ENCODE results near the gene ARHGEF38.

The ARHGEF38 gene

DNA sequence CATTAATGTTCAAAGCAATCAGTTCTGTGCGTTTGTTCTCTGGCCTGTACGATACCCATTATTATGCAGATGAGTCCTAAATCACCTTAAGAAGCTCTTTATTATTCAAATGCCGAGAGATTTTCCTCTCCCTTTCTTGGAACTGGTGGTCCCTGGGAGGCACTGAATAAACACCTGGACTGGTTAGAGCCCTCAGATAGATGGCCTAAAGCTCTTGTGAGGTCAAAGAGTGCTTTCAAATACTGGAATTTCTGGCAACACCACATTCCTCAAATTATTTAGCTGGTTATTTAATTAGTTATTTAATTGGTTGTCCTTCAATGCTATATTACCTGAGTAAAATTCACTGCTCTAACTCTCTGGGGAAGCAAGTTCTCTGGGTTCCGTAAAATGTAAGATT is 3.0 kb downstream of the ARHGEF38 start:
- H4K8ac ChIP-seq (ENCODE audit: low read depth, low read length) = no peak overlapping the region
- no peaks in the 10 kb centered on the region for H3K79me1 ChIP-seq (ENCODE audit: low read depth, low read length)
- no peak overlapping the region for H2AFZ ChIP-seq (ENCODE audit: low read length)
- WGBS, 2 donors (ENCODE audit: extremely low coverage in 2 of 2, insufficient read length in 2 of 2, insufficient replicate concordance in 1 of 2) = no CpG with 5 or more reads among the region's 4 CpGs
- H3K4me3 ChIP-seq (ENCODE audit: low read length in 2 of 2) = no peak overlapping the region
- H3K27me3 ChIP-seq (ENCODE audit: control insufficient read depth in 3 of 3, insufficient read depth in 3 of 3, low read depth in 1 of 3, low read length in 3 of 3) = peaks cover 0 to 5% (median 0%) of the 10 kb centered on the region in 3 experiments
- H2AK5ac ChIP-seq (ENCODE audit: low read depth, low read length) = no peak overlapping the region
- no peak overlapping the region for H3K27ac ChIP-seq (replicated peaks; ENCODE audit: low read length)
- H2BK15ac ChIP-seq (ENCODE audit: low read length) = no peak overlapping the region
- no peak overlapping the region for H3K4me2 ChIP-seq (ENCODE audit: insufficient read depth, low read length, poor library complexity, severe bottlenecking)
- H3K14ac ChIP-seq (ENCODE audit: low read length) = no peak overlapping the region
- no peak overlapping the region for H2BK12ac ChIP-seq (ENCODE audit: low read length)
- no peak overlapping the region for H2BK5ac ChIP-seq (ENCODE audit: low read length)
- no peak for DNase-seq (ENCODE audit: low spot score)
- no peak overlapping the region for H3K23ac ChIP-seq (ENCODE audit: low read depth, low read length, poor library complexity)
- no peaks in the 10 kb centered on the region for H3K36me3 ChIP-seq (replicated peaks in 1 of 2; ENCODE audit: control insufficient read depth in 2 of 2, insufficient read depth in 2 of 2, low read length in 2 of 2)
- H3K18ac ChIP-seq (ENCODE audit: low read length) = no peak overlapping the region
- no peak overlapping the region for H3K9ac ChIP-seq (ENCODE audit: low read depth, low read length, poor library complexity)
- peaks cover 0 to 20% of the 10 kb centered on the region in 2 donors for H3K4me1 ChIP-seq (ENCODE audit: control insufficient read depth in 2 of 2, insufficient read depth in 1 of 2, low read depth in 1 of 2, low read length in 2 of 2)
- no peaks in the 10 kb centered on the region for H3K9me3 ChIP-seq (replicated peaks in 1 of 2; ENCODE audit: control insufficient read depth in 2 of 2, insufficient read depth in 1 of 2, low read depth in 1 of 2, low read length in 2 of 2)
- no peak overlapping the region for H3K4ac ChIP-seq (ENCODE audit: low read length)
- no peak overlapping the region for H2BK120ac ChIP-seq (ENCODE audit: low read depth, low read length)
- no peak overlapping the region for H4K91ac ChIP-seq (ENCODE audit: low read depth, low read length, poor library complexity)

DNA sequence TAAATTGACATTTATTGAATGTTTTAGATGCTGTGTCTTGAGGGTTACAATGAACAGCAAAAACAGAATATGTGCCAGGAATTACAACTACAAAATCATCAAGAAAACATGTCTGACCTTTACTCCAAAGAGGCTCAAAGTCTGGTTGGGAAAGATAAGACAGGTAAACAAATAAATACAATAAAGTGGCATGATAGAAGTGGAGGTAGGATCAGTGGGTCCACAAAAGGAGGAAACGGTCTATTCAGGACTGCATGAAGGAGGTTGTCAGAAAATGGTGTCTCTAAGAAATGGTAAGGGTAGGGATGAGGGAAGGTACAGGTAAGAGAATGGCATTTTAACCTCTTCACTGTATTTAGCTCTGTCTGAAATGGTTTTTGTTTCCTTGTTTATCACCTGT is 3.8 kb downstream of the ARHGEF38 start:
- H2AFZ ChIP-seq (ENCODE audit: low read length) = no peak overlapping the region
- H3K18ac ChIP-seq (ENCODE audit: low read length) = no peak overlapping the region
- H3K9ac ChIP-seq (ENCODE audit: low read depth, low read length, poor library complexity) = no peak overlapping the region
- no peak overlapping the region for H3K23ac ChIP-seq (ENCODE audit: low read depth, low read length, poor library complexity)
- no peak overlapping the region for H2BK15ac ChIP-seq (ENCODE audit: low read length)
- H4K91ac ChIP-seq (ENCODE audit: low read depth, low read length, poor library complexity) = no peak overlapping the region
- no CpG with 5 or more reads among the region's 1 CpG for WGBS, 2 donors (ENCODE audit: extremely low coverage in 2 of 2, insufficient read length in 2 of 2, insufficient replicate concordance in 1 of 2)
- H2BK5ac ChIP-seq (ENCODE audit: low read length) = no peak overlapping the region
- H2BK12ac ChIP-seq (ENCODE audit: low read length) = no peak overlapping the region
- H3K36me3 ChIP-seq (replicated peaks in 1 of 2; ENCODE audit: control insufficient read depth in 2 of 2, insufficient read depth in 2 of 2, low read length in 2 of 2) = no peaks in the 10 kb centered on the region
- no peaks in the 10 kb centered on the region for H3K9me3 ChIP-seq (replicated peaks in 1 of 2; ENCODE audit: control insufficient read depth in 2 of 2, insufficient read depth in 1 of 2, low read depth in 1 of 2, low read length in 2 of 2)
- no peak overlapping the region for H2AK5ac ChIP-seq (ENCODE audit: low read depth, low read length)
- no peaks in the 10 kb centered on the region for H3K79me1 ChIP-seq (ENCODE audit: low read depth, low read length)
- H3K27ac ChIP-seq (replicated peaks; ENCODE audit: low read length) = no peak overlapping the region
- H3K4ac ChIP-seq (ENCODE audit: low read length) = no peak overlapping the region
- no peak overlapping the region for H4K8ac ChIP-seq (ENCODE audit: low read depth, low read length)
- H3K4me3 ChIP-seq (ENCODE audit: low read length in 2 of 2) = no peak overlapping the region
- no peak overlapping the region for H3K14ac ChIP-seq (ENCODE audit: low read length)
- peaks cover 0 to 20% of the 10 kb centered on the region in 2 donors for H3K4me1 ChIP-seq (ENCODE audit: control insufficient read depth in 2 of 2, insufficient read depth in 1 of 2, low read depth in 1 of 2, low read length in 2 of 2)
- no peak overlapping the region for H3K4me2 ChIP-seq (ENCODE audit: insufficient read depth, low read length, poor library complexity, severe bottlenecking)
- H3K27me3 ChIP-seq (ENCODE audit: control insufficient read depth in 3 of 3, insufficient read depth in 3 of 3, low read depth in 1 of 3, low read length in 3 of 3) = peaks cover 0 to 5% (median 0%) of the 10 kb centered on the region in 3 experiments
- no peak for DNase-seq (ENCODE audit: low spot score)
- no peak overlapping the region for H2BK120ac ChIP-seq (ENCODE audit: low read depth, low read length)

DNA sequence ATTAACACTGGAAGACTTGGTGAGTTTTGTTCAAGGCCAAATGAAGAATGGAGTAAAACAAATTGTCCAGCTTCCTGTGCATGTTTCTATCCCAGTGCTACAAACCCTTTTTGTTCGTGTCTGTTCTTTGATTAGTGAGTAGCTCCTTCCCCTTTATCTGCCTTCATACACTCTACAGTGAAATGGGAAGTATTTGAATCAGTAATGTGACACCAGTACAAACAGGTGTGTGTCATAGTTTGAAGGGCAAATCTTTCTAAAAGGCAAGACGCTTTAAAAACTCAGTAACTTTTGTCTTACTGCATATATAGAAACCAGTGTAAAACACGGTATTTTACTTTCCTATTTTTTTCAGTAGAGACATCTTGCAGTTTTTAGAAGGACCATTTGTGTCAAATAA is 5.9 kb downstream of the ARHGEF38 start:
- H3K4me3 ChIP-seq (ENCODE audit: low read length in 2 of 2) = no peak overlapping the region
- peaks cover 0 to 12% of the 10 kb centered on the region in 2 donors for H3K4me1 ChIP-seq (ENCODE audit: control insufficient read depth in 2 of 2, insufficient read depth in 1 of 2, low read depth in 1 of 2, low read length in 2 of 2)
- peaks cover 0 to 3% (median 0%) of the 10 kb centered on the region in 3 experiments for H3K27me3 ChIP-seq (ENCODE audit: control insufficient read depth in 3 of 3, insufficient read depth in 3 of 3, low read depth in 1 of 3, low read length in 3 of 3)
- no peaks in the 10 kb centered on the region for H3K9me3 ChIP-seq (replicated peaks in 1 of 2; ENCODE audit: control insufficient read depth in 2 of 2, insufficient read depth in 1 of 2, low read depth in 1 of 2, low read length in 2 of 2)
- no peak overlapping the region for H3K4me2 ChIP-seq (ENCODE audit: insufficient read depth, low read length, poor library complexity, severe bottlenecking)
- H4K91ac ChIP-seq (ENCODE audit: low read depth, low read length, poor library complexity) = no peak overlapping the region
- H3K79me1 ChIP-seq (ENCODE audit: low read depth, low read length) = no peaks in the 10 kb centered on the region
- H3K4ac ChIP-seq (ENCODE audit: low read length) = no peak overlapping the region
- H3K18ac ChIP-seq (ENCODE audit: low read length) = no peak overlapping the region
- no peak overlapping the region for H2AFZ ChIP-seq (ENCODE audit: low read length)
- H3K9ac ChIP-seq (ENCODE audit: low read depth, low read length, poor library complexity) = no peak overlapping the region
- H2BK12ac ChIP-seq (ENCODE audit: low read length) = no peak overlapping the region
- no peak for DNase-seq (ENCODE audit: low spot score)
- no peak overlapping the region for H3K14ac ChIP-seq (ENCODE audit: low read length)
- no peak overlapping the region for H4K8ac ChIP-seq (ENCODE audit: low read depth, low read length)
- H2BK120ac ChIP-seq (ENCODE audit: low read depth, low read length) = no peak overlapping the region
- no peak overlapping the region for H2BK15ac ChIP-seq (ENCODE audit: low read length)
- no peaks in the 10 kb centered on the region for H3K36me3 ChIP-seq (replicated peaks in 1 of 2; ENCODE audit: control insufficient read depth in 2 of 2, insufficient read depth in 2 of 2, low read length in 2 of 2)
- H3K27ac ChIP-seq (replicated peaks; ENCODE audit: low read length) = no peak overlapping the region
- H2BK5ac ChIP-seq (ENCODE audit: low read length) = no peak overlapping the region
- no peak overlapping the region for H2AK5ac ChIP-seq (ENCODE audit: low read depth, low read length)
- no CpG with 5 or more reads among the region's 3 CpGs for WGBS, 2 donors (ENCODE audit: extremely low coverage in 2 of 2, insufficient read length in 2 of 2, insufficient replicate concordance in 1 of 2)
- no peak overlapping the region for H3K23ac ChIP-seq (ENCODE audit: low read depth, low read length, poor library complexity)

- Histone ChIP-seq H3K23ac (ENCODE audit: low read depth, low read length, poor library complexity) (no peak overlapping the region), H3K27ac (replicated peaks; ENCODE audit: low read length) (no peak overlapping the region), H3K14ac (ENCODE audit: low read length) (no peak overlapping the region), H2AFZ (ENCODE audit: low read length) (no peak overlapping the region), H2AK5ac (ENCODE audit: low read depth, low read length) (no peak overlapping the region), H3K4me1 (ENCODE audit: control insufficient read depth in 2 of 2, insufficient read depth in 1 of 2, low read depth in 1 of 2, low read length in 2 of 2) (peaks cover 0 to 6% of the 10 kb centered on the region in 2 donors), H3K27me3 (ENCODE audit: control insufficient read depth in 3 of 3, insufficient read depth in 3 of 3, low read depth in 1 of 3, low read length in 3 of 3) (peaks cover 0 to 3% (median 0%) of the 10 kb centered on the region in 3 experiments), H3K4ac (ENCODE audit: low read length) (no peak overlapping the region), H3K79me1 (ENCODE audit: low read depth, low read length) (no peaks in the 10 kb centered on the region), H3K9ac (ENCODE audit: low read depth, low read length, poor library complexity) (no peak overlapping the region), H2BK12ac (ENCODE audit: low read length) (no peak overlapping the region), H4K91ac (ENCODE audit: low read depth, low read length, poor library complexity) (no peak overlapping the region), H2BK5ac (ENCODE audit: low read length) (no peak overlapping the region), H3K9me3 (replicated peaks in 1 of 2; ENCODE audit: control insufficient read depth in 2 of 2, insufficient read depth in 1 of 2, low read depth in 1 of 2, low read length in 2 of 2) (no peaks in the 10 kb centered on the region), H2BK120ac (ENCODE audit: low read depth, low read length) (no peak overlapping the region), H3K36me3 (replicated peaks in 1 of 2; ENCODE audit: control insufficient read depth in 2 of 2, insufficient read depth in 2 of 2, low read length in 2 of 2) (no peaks in the 10 kb centered on the region), H4K8ac (ENCODE audit: low read depth, low read length) (no peak overlapping the region), H3K4me3 (ENCODE audit: low read length in 2 of 2) (no peak overlapping the region), H3K4me2 (ENCODE audit: insufficient read depth, low read length, poor library complexity, severe bottlenecking) (no peak overlapping the region), H3K18ac (ENCODE audit: low read length) (no peak overlapping the region), H2BK15ac (ENCODE audit: low read length) (no peak overlapping the region)
- no peak for DNase-seq (ENCODE audit: low spot score)
- no CpG with 5 or more reads among the region's 1 CpG for whole genome bisulfite sequencing, 2 donors (ENCODE audit: extremely low coverage in 2 of 2, insufficient read length in 2 of 2, insufficient replicate concordance in 1 of 2)
Measured at GRCh38 chr4:105560421-105560848, 8.0 kb downstream of the ARHGEF38 start.
